Fibroblast of lung (primary cell): ENCODE data around the gene BUB1B. TPM values are rescaled to one million over a fixed set of nuclear protein-coding genes. Genes with fewer than 3 reads are reported as not detected.

Experiments
- DNase-seq, 2 donors: peaks; one replicate each; pipeline versions ENCODE4 v3.0.0 to v3.0.0-alpha.2; 2010; ENCODE audit warnings: low read depth in 2 of 2
- H2AFZ ChIP-seq: 2 replicates; pipeline ENCODE4 v1.5.1; 2012; ENCODE audit warnings: low read length, control low read depth, inconsistent platforms
- H3K27ac ChIP-seq: 2 replicates; pipeline ENCODE4 v1.5.1; 2011; ENCODE audit warnings: low read length, control low read depth; ENCODE audit not compliant: insufficient read depth
- H3K27me3 ChIP-seq: 2 replicates; pipeline ENCODE4 v1.5.1; 2011; ENCODE audit warnings: mild to moderate bottlenecking, low read length; ENCODE audit not compliant: control insufficient read depth, insufficient read depth
- H3K36me3 ChIP-seq: 2 replicates; pipeline ENCODE4 v1.5.1; 2011; ENCODE audit warnings: low read length; ENCODE audit not compliant: control insufficient read depth, insufficient read depth
- H3K4me1 ChIP-seq: 2 replicates; pipeline ENCODE4 v1.5.1; 2011; ENCODE audit warnings: low read length; ENCODE audit not compliant: control insufficient read depth, insufficient read depth; ENCODE audit errors: extremely low read depth
- H3K4me2 ChIP-seq: 2 replicates; pipeline ENCODE4 v1.5.1; 2011; ENCODE audit warnings: low read length, control low read depth; ENCODE audit not compliant: insufficient read depth; ENCODE audit errors: extremely low read depth
- H3K4me3 ChIP-seq, 4 experiments: fragments of 200-600 bp in 1 of 4; sonication (generic) in 1 of 4; replicated peaks in 1 of 4; 2 replicates each; pipeline ENCODE4 v1.5.1; 2011 to 2016; ENCODE audit warnings: low read length in 4 of 4, low read depth in 3 of 4, mild to moderate bottlenecking in 3 of 4, control low read depth in 2 of 4, inconsistent platforms in 1 of 4, mixed read lengths in 1 of 4; ENCODE audit not compliant: insufficient read depth in 1 of 4; ENCODE audit errors: control extremely low read depth in 1 of 4
- H3K79me2 ChIP-seq: 2 replicates; pipeline ENCODE4 v1.5.1; 2012; ENCODE audit warnings: mild to moderate bottlenecking, low read length, inconsistent platforms; ENCODE audit not compliant: control insufficient read depth, insufficient read depth
- H3K9ac ChIP-seq: 2 replicates; pipeline ENCODE4 v1.5.1; 2011; ENCODE audit warnings: mild to moderate bottlenecking, low read length, control low read depth; ENCODE audit not compliant: insufficient read depth
- H3K9me3 ChIP-seq: 2 replicates; pipeline ENCODE4 v1.5.1; 2012; ENCODE audit warnings: low read depth, low read length; ENCODE audit not compliant: control insufficient read depth, insufficient read depth
- H4K20me1 ChIP-seq: 2 replicates; pipeline ENCODE4 v1.5.1; 2011; ENCODE audit warnings: low read length; ENCODE audit not compliant: control insufficient read depth, insufficient read depth; ENCODE audit errors: extremely low read depth
- EZH2 ChIP-seq: IDR thresholded peaks from 2 replicates; pipeline ENCODE4 v1.5.1; 2012; ENCODE audit warnings: low read length, control low read depth, mild to moderate bottlenecking; ENCODE audit errors: missing control alignments
- polyA plus RNA-seq, 2 donors: library from polyadenylated mRNA; depleted of rRNA in 1 of 2; stranded (reverse) in 1 of 2; unstranded in 1 of 2; fragments of >200 nt; gene quantifications; 2 replicates each; pipeline ENCODE4 v1.2.1, GENCODE V29; 2011 to 2012; ENCODE audit warnings: missing spikeins in 1 of 2
- total RNA-seq: library from RNA; depleted of rRNA; stranded (reverse); fragments of >200 nt; gene quantifications from 2 replicates; pipeline ENCODE4 v1.2.1, GENCODE V29; 2014
- TF ChIP-seq, protein P1 (sequence below), 2 donors: IDR thresholded peaks in 1 of 2; conservative IDR thresholded peaks in 1 of 2; 1 replicate in 1 of 2; 2 replicates in 1 of 2; pipeline ENCODE4 v1.5.1; 2011 to 2012; ENCODE audit warnings: low read length in 2 of 2, control low read depth in 1 of 2, inconsistent platforms in 1 of 2, low read depth in 1 of 2, mild to moderate bottlenecking in 1 of 2

Gene BUB1B
- total and polyA plus RNA-seq, 2 donors (not counting 1 experiment from before 2014, with no cell fraction given): 5.4 to 6.9 TPM

DNA sequence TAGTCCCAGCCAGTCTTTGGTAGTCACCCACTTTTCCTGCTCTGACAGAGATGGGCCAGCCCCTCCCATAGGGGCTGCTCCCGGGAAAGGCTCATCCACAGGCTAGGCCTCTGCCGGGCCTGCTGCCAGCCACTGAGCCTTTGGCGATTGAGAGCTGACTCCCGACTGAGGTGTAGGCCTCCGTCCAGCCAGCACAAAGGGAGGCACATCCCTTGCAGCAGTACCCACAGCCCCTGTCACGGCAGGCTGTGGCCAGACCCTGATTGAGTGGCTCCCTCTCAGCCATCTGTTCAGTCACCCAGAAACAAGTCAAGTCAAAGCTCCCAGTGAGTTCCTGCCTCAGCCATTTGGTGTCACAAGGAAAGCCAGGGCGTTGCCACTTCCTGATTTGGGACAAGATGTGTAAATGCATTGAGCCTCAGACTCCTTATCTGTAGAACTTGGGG is 71.8 kb downstream of the BUB1B start:
- TF ChIP-seq, protein P1, sequence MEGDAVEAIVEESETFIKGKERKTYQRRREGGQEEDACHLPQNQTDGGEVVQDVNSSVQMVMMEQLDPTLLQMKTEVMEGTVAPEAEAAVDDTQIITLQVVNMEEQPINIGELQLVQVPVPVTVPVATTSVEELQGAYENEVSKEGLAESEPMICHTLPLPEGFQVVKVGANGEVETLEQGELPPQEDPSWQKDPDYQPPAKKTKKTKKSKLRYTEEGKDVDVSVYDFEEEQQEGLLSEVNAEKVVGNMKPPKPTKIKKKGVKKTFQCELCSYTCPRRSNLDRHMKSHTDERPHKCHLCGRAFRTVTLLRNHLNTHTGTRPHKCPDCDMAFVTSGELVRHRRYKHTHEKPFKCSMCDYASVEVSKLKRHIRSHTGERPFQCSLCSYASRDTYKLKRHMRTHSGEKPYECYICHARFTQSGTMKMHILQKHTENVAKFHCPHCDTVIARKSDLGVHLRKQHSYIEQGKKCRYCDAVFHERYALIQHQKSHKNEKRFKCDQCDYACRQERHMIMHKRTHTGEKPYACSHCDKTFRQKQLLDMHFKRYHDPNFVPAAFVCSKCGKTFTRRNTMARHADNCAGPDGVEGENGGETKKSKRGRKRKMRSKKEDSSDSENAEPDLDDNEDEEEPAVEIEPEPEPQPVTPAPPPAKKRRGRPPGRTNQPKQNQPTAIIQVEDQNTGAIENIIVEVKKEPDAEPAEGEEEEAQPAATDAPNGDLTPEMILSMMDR (conservative IDR thresholded peaks at IDR 0.05 in 1 of 2, IDR thresholded peaks at IDR 0.05 in 1 of 2; ENCODE audit: low read depth in 1 of 2, low read length in 2 of 2): no peak
- no peak for TF ChIP-seq EZH2
- no peak overlapping the region for H3K4me2 ChIP-seq
- no peaks in the 10 kb centered on the region for H4K20me1 ChIP-seq
- peak overlapping the region; percentile 15 for H2AFZ ChIP-seq
- no peak overlapping the region for H3K9ac ChIP-seq
- H3K9me3 ChIP-seq: no peaks in the 10 kb centered on the region
- no peaks in the 10 kb centered on the region for H3K27me3 ChIP-seq
- no peak overlapping the region for H3K4me3 ChIP-seq
- no peaks in the 10 kb centered on the region for H3K36me3 ChIP-seq
- no peaks in the 10 kb centered on the region for H3K4me1 ChIP-seq
- peak; percentile 25 to 30 for DNase-seq
- no peak overlapping the region for H3K27ac ChIP-seq
- H3K79me2 ChIP-seq: no peaks in the 10 kb centered on the region

DNA sequence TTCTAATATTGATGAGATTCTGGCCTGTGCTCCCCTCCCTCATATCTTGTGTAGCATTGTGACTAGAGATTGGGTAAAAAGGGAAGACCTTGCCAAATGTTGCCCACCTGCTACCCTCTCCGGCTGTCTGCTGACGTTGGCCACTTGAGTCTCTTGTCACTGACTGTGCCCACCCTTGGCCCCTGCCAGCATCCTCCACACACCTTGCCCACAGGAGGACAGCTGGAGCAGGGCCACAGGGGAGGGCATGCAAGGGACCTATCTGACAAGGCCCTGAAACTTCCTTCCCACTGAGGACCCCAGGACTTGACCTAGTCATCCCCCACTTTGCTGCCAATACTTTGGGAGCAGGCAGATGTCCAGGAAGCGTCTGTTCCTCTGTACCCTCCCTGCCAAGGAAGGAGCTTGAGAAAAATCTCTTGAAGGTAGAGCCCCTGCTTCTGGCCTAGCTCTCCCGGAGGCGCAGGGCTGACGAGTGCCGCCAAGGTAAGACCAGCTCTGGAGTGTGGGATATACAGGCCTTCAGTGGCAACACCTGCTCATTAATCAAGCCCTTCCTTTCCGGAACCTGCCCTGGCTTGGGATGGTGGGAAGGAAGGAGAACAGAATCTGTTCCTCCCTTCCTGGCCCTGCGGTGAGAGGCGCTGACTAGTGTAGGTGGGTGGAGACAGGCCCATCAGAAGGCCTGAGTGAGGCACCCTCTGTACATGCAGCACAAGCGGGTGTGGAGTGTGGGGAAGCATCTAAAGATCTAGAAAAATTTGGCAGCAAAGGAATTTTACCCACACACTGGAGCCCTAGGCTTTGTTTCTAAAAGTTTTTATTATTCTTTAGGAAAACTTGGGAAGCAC is 73.1 kb downstream of the BUB1B start:
- Histone ChIP-seq H3K9ac (no peak overlapping the region), H3K4me2 (no peak overlapping the region), H3K36me3 (no peaks in the 10 kb centered on the region), H3K79me2 (no peaks in the 10 kb centered on the region), H3K4me3 (no peak overlapping the region), H3K9me3 (no peaks in the 10 kb centered on the region), H3K27ac (no peak overlapping the region), H3K27me3 (no peaks in the 10 kb centered on the region), H2AFZ (no peak overlapping the region), H3K4me1 (peaks cover under 1% of the 10 kb centered on the region), H4K20me1 (no peaks in the 10 kb centered on the region)
- TF ChIP-seq EZH2: no peak
- TF ChIP-seq, protein P1 (conservative IDR thresholded peaks at IDR 0.05 in 1 of 2, IDR thresholded peaks at IDR 0.05 in 1 of 2; ENCODE audit: low read depth in 1 of 2, low read length in 2 of 2): no peak
- DNase-seq: peak in 1 of 2 donors; percentile 45

DNA sequence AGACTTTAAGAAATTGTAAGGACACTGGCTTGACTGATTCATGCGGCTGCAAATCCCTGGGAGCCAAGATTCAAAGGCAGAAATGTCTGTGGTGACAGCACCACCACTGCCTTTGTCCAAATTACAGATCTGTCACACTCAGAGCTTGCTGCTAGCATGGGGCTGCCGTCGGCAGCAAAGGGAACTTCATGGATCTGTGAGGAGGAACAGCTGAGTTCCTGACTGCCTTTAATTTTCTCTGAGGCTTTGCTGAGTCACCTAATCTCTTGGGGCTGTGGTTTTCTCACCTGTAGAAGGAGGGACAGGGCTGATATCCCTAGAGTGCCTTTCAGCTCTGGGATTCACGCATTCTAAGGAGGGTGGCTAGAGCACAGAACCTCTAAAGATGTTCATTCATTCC is 73.9 kb downstream of the BUB1B start:
- H3K4me1 ChIP-seq: peaks cover 4% of the 10 kb centered on the region
- no peaks in the 10 kb centered on the region for H3K27me3 ChIP-seq
- H4K20me1 ChIP-seq: no peaks in the 10 kb centered on the region
- H2AFZ ChIP-seq: no peak overlapping the region
- no peak for DNase-seq
- H3K27ac ChIP-seq: no peak overlapping the region
- H3K4me2 ChIP-seq: no peak overlapping the region
- no peak overlapping the region for H3K4me3 ChIP-seq
- H3K79me2 ChIP-seq: no peaks in the 10 kb centered on the region
- TF ChIP-seq, protein P1 (conservative IDR thresholded peaks at IDR 0.05 in 1 of 2, IDR thresholded peaks at IDR 0.05 in 1 of 2; ENCODE audit: low read depth in 1 of 2, low read length in 2 of 2): no peak
- TF ChIP-seq EZH2: no peak
- H3K9ac ChIP-seq: no peak overlapping the region
- H3K9me3 ChIP-seq: no peaks in the 10 kb centered on the region
- no peaks in the 10 kb centered on the region for H3K36me3 ChIP-seq
